ENCODE measurements around the gene RXRG.

RXRG gene

DNA sequence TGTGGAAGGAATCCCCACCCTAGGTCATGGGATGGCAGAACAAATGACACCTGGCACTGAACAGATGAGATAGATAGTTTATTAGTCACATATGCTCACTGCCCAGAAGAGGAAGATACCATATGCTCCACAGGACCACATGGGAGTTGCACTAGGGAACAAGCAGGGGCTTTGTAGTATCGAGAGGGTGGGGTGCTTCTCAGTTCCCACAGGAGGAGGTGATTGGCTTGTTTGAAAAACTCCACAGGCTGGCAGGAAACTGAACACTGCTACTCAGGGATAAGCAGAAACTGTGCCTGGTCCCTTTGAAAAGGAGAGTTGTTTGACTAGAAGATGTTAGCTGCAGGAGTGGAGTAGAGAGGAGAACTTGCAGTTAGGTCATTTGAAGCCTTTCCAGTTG lies 31.9 kb upstream of the RXRG start:
- Histone ChIP-seq H3F3A (ENCODE audit: insufficient read depth, low read length) (no peaks in the 10 kb centered on the region), H3K4me2 (ENCODE audit: low read length) (no peak overlapping the region), H3K4me3 (ENCODE audit: low read depth, low read length, poor library complexity, severe bottlenecking) (no peak overlapping the region), H3K9ac (ENCODE audit: low read length) (no peak overlapping the region), H3K79me2 (ENCODE audit: insufficient read depth, low read length) (no peaks in the 10 kb centered on the region), H3K9me2 (ENCODE audit: low read depth, low read length) (no peaks in the 10 kb centered on the region), H3K36me3 (ENCODE audit: insufficient read depth, low read length) (no peaks in the 10 kb centered on the region), H4K20me1 (ENCODE audit: insufficient read depth, low read length) (no peaks in the 10 kb centered on the region), H3K4me1 (ENCODE audit: insufficient read depth, low read length, severe bottlenecking) (no peaks in the 10 kb centered on the region), H2AFZ (ENCODE audit: low read length) (no peak overlapping the region), H3K9me3 (ENCODE audit: low read length) (no peaks in the 10 kb centered on the region), H3K27me3 (ENCODE audit: insufficient read depth, low read length) (no peaks in the 10 kb centered on the region), H3K27ac (ENCODE audit: low read depth, low read length, poor library complexity, severe bottlenecking) (no peak overlapping the region)
- TF ChIP-seq, protein P1, sequence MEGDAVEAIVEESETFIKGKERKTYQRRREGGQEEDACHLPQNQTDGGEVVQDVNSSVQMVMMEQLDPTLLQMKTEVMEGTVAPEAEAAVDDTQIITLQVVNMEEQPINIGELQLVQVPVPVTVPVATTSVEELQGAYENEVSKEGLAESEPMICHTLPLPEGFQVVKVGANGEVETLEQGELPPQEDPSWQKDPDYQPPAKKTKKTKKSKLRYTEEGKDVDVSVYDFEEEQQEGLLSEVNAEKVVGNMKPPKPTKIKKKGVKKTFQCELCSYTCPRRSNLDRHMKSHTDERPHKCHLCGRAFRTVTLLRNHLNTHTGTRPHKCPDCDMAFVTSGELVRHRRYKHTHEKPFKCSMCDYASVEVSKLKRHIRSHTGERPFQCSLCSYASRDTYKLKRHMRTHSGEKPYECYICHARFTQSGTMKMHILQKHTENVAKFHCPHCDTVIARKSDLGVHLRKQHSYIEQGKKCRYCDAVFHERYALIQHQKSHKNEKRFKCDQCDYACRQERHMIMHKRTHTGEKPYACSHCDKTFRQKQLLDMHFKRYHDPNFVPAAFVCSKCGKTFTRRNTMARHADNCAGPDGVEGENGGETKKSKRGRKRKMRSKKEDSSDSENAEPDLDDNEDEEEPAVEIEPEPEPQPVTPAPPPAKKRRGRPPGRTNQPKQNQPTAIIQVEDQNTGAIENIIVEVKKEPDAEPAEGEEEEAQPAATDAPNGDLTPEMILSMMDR (IDR thresholded peaks at IDR 0.05; ENCODE audit: low read length), result no peak
- TF ChIP-seq EZH2 (IDR thresholded peaks at IDR 0.05; ENCODE audit: borderline replicate concordance, low read length), result no peak

DNA sequence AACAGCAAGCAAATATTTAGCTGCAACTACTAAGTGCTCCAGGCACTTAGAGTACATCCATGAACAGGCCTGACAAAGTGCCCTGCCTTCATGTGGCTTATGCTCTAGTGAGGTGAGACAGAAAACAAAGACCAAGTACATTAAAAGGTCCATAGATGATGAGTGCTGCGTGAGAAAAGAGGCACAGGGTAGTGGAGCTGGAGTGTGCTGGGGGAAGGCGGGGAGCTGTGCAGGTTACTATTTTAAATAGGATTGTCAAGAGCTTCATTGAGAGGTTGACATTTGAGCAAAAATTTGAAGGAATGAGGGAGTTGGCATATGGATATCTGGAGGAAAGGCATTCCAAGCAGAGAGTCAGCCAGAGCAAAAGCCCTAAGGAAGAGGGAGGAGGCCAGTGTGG lies 29.3 kb upstream of the RXRG start:
- H3K9me2 ChIP-seq (ENCODE audit: low read depth, low read length), result no peaks in the 10 kb centered on the region
- no peaks in the 10 kb centered on the region for H4K20me1 ChIP-seq (ENCODE audit: insufficient read depth, low read length)
- no peaks in the 10 kb centered on the region for H3F3A ChIP-seq (ENCODE audit: insufficient read depth, low read length)
- H3K9ac ChIP-seq (ENCODE audit: low read length), result no peak overlapping the region
- H3K4me2 ChIP-seq (ENCODE audit: low read length), result no peak overlapping the region
- H3K9me3 ChIP-seq (ENCODE audit: low read length), result no peaks in the 10 kb centered on the region
- no peak overlapping the region for H3K27ac ChIP-seq (ENCODE audit: low read depth, low read length, poor library complexity, severe bottlenecking)
- H3K79me2 ChIP-seq (ENCODE audit: insufficient read depth, low read length), result no peaks in the 10 kb centered on the region
- H2AFZ ChIP-seq (ENCODE audit: low read length), result no peak overlapping the region
- H3K27me3 ChIP-seq (ENCODE audit: insufficient read depth, low read length), result no peaks in the 10 kb centered on the region
- no peaks in the 10 kb centered on the region for H3K4me1 ChIP-seq (ENCODE audit: insufficient read depth, low read length, severe bottlenecking)
- TF ChIP-seq, protein P1 (IDR thresholded peaks at IDR 0.05; ENCODE audit: low read length), result no peak
- TF ChIP-seq EZH2 (IDR thresholded peaks at IDR 0.05; ENCODE audit: borderline replicate concordance, low read length), result no peak
- no peaks in the 10 kb centered on the region for H3K36me3 ChIP-seq (ENCODE audit: insufficient read depth, low read length)
- H3K4me3 ChIP-seq (ENCODE audit: low read depth, low read length, poor library complexity, severe bottlenecking), result no peak overlapping the region

DNA sequence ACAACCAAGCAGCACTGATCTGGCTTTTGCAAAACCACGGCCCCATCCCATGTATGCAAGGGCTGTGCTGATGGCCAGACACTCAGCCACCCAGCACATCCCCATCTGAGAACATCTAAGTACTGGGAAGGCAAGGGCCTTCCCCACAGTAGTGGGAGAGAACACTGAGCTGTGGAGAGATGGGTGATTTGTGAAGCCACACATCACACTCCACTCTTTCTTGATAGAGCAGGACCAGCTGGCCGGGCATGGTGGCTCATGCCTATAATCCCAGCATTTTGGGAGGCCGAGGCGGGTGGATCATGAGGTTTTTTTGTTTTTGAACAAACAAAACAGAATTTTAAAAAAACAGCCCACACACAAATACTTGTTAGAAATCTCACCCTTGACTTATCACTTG lies 28.2 kb upstream of the RXRG start:
- H3K27ac ChIP-seq (ENCODE audit: low read depth, low read length, poor library complexity, severe bottlenecking), result no peak overlapping the region
- H3F3A ChIP-seq (ENCODE audit: insufficient read depth, low read length), result no peaks in the 10 kb centered on the region
- no peaks in the 10 kb centered on the region for H3K27me3 ChIP-seq (ENCODE audit: insufficient read depth, low read length)
- H3K9me3 ChIP-seq (ENCODE audit: low read length), result no peaks in the 10 kb centered on the region
- no peak overlapping the region for H3K4me3 ChIP-seq (ENCODE audit: low read depth, low read length, poor library complexity, severe bottlenecking)
- H2AFZ ChIP-seq (ENCODE audit: low read length), result no peak overlapping the region
- H3K79me2 ChIP-seq (ENCODE audit: insufficient read depth, low read length), result no peaks in the 10 kb centered on the region
- no peak overlapping the region for H3K4me2 ChIP-seq (ENCODE audit: low read length)
- no peak overlapping the region for H3K9ac ChIP-seq (ENCODE audit: low read length)
- H3K4me1 ChIP-seq (ENCODE audit: insufficient read depth, low read length, severe bottlenecking), result no peaks in the 10 kb centered on the region
- TF ChIP-seq EZH2 (IDR thresholded peaks at IDR 0.05; ENCODE audit: borderline replicate concordance, low read length), result no peak
- TF ChIP-seq, protein P1 (IDR thresholded peaks at IDR 0.05; ENCODE audit: low read length), result no peak
- no peaks in the 10 kb centered on the region for H4K20me1 ChIP-seq (ENCODE audit: insufficient read depth, low read length)
- no peaks in the 10 kb centered on the region for H3K9me2 ChIP-seq (ENCODE audit: low read depth, low read length)
- no peaks in the 10 kb centered on the region for H3K36me3 ChIP-seq (ENCODE audit: insufficient read depth, low read length)
